ENCODE data around the gene SAPCD1.

DNA sequence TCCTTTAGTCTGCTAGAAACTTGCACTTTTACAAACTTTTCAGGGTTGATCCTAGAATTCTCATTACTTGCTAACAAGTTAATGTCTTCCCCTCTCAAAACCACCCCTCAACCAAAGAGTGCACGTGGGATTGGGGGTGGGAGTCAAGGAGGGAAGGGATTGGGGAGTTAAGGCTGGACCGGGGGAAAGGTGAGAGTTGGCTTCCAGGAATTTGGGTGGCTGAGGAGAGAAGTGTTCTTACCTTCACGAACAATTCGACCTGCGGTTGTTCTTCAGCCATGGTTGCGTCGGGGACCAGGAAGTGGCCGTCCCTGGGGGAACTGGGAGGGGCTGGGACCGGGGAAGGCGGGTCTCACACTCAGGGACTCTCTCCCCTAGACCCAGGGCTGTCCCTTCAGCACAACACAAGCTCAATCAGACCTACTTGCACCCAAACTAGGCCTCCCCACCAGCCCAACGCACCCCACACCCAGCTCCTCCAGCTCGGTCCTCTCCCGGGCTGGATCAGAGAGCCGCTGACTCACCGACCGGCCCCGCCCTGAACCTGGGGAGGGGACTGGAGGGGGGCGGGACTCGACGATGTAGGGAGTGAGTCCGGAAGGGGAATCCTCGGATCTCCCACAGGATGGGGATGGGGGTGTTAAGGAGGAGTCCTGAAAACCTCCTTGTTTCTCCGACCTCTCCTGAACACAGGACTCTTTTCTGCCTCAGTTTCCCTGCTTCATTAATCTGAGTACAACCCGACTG is 26.3 kb upstream of the SAPCD1 start, which contains the start of gene CLIC1:
- TF ChIP-seq SP1 (IDR thresholded peaks at IDR 0.05; ENCODE audit: low read depth, low read length) (peak; percentile 12), POLR2AphosphoS5 (IDR thresholded peaks at IDR 0.05; ENCODE audit: low read length) (peak; percentile 82), YBX1 (IDR thresholded peaks at IDR 0.05) (no peak), EZH2 (IDR thresholded peaks at IDR 0.05; ENCODE audit: borderline replicate concordance, control insufficient read depth, low read depth, low read length) (no peak), CREB1 (IDR thresholded peaks at IDR 0.05; ENCODE audit: low read depth) (no peak), RELA (IDR thresholded peaks at IDR 0.05; ENCODE audit: borderline replicate concordance, partially characterized antibody) (no peak), SPI1 (IDR thresholded peaks at IDR 0.05; ENCODE audit: borderline replicate concordance, insufficient read depth, low read depth, low read length) (peak; percentile 68), HDAC2 (IDR thresholded peaks at IDR 0.05) (no peak)
- TF ChIP-seq, protein P1, sequence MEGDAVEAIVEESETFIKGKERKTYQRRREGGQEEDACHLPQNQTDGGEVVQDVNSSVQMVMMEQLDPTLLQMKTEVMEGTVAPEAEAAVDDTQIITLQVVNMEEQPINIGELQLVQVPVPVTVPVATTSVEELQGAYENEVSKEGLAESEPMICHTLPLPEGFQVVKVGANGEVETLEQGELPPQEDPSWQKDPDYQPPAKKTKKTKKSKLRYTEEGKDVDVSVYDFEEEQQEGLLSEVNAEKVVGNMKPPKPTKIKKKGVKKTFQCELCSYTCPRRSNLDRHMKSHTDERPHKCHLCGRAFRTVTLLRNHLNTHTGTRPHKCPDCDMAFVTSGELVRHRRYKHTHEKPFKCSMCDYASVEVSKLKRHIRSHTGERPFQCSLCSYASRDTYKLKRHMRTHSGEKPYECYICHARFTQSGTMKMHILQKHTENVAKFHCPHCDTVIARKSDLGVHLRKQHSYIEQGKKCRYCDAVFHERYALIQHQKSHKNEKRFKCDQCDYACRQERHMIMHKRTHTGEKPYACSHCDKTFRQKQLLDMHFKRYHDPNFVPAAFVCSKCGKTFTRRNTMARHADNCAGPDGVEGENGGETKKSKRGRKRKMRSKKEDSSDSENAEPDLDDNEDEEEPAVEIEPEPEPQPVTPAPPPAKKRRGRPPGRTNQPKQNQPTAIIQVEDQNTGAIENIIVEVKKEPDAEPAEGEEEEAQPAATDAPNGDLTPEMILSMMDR (IDR thresholded peaks at IDR 0.05 in 2 of 3, conservative IDR thresholded peaks at IDR 0.05 in 1 of 3; ENCODE audit: control insufficient read depth in 2 of 3, extremely low read depth in 1 of 3, insufficient read depth in 1 of 3, low read depth in 3 of 3, low read length in 3 of 3), result no peak
- TF ChIP-seq, protein P2, sequence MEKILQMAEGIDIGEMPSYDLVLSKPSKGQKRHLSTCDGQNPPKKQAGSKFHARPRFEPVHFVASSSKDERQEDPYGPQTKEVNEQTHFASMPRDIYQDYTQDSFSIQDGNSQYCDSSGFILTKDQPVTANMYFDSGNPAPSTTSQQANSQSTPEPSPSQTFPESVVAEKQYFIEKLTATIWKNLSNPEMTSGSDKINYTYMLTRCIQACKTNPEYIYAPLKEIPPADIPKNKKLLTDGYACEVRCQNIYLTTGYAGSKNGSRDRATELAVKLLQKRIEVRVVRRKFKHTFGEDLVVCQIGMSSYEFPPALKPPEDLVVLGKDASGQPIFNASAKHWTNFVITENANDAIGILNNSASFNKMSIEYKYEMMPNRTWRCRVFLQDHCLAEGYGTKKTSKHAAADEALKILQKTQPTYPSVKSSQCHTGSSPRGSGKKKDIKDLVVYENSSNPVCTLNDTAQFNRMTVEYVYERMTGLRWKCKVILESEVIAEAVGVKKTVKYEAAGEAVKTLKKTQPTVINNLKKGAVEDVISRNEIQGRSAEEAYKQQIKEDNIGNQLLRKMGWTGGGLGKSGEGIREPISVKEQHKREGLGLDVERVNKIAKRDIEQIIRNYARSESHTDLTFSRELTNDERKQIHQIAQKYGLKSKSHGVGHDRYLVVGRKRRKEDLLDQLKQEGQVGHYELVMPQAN (conservative IDR thresholded peaks at IDR 0.05), result peak; percentile 19; the same call in 1 of the 2 replicates

Measured in GM12878 (cell line).